Effector memory CD8-positive, alpha-beta T cell (primary cell): ENCODE results near the gene GLDC.
"Not testable (repeated sequence)": the region's sequence is repeated elsewhere in the genome, so short reads cannot be mapped to it uniquely, and the experiment has no call there.

Experiments
- ATAC-seq: fragments of 150-1000 bp; cut with Tn5 transposase; replicated peaks from 2 replicates; pipeline ENCODE4 v1.10.0; 2021; ENCODE audit warnings: mild to moderate bottlenecking, moderate library complexity
- DNase-seq, 3 experiments: peaks; one replicate each; pipeline ENCODE4 v3.0.0; 2021
- H3K27ac Mint-ChIP-seq, 2 donors: one replicate each; pipeline ENCODE4 v1.8.0; 2022; ENCODE audit warnings: mild to moderate bottlenecking in 2 of 2, mixed read lengths in 2 of 2, moderate library complexity in 2 of 2
- H3K27me3 Mint-ChIP-seq, 2 donors: one replicate each; pipeline ENCODE4 v1.8.0; 2022; ENCODE audit warnings: mixed read lengths in 2 of 2
- H3K36me3 Mint-ChIP-seq: one replicate; pipeline ENCODE4 v1.8.0; 2022; ENCODE audit warnings: mild to moderate bottlenecking, moderate library complexity, mixed read lengths; ENCODE audit not compliant: insufficient read depth
- H3K4me1 Mint-ChIP-seq, 2 donors: one replicate each; pipeline ENCODE4 v1.8.0; 2022; ENCODE audit warnings: low read depth in 2 of 2, mixed read lengths in 2 of 2
- H3K4me3 Mint-ChIP-seq, 2 donors: one replicate each; pipeline ENCODE4 v1.8.0; 2022; ENCODE audit warnings: mild to moderate bottlenecking in 2 of 2, mixed read lengths in 2 of 2, moderate library complexity in 2 of 2
- H3K9me3 Mint-ChIP-seq, 2 donors: one replicate each; pipeline ENCODE4 v1.8.0; 2022; ENCODE audit warnings: mixed read lengths in 2 of 2

GLDC gene

GRCh38 chr9:6646293-6646636 lies 736 bp upstream of the GLDC start:
- Mint-ChIP-seq H3K4me3 (peak overlapping the region; percentile 74 to 77), H3K27ac (peak overlapping the region in 1 of 2 donors; percentile 51), H3K4me1 (peaks cover 15 to 16% of the 10 kb centered on the region in 2 donors), H3K36me3 (peaks cover 6% of the 10 kb centered on the region), H3K9me3 (no peaks in the 10 kb centered on the region), H3K27me3 (peaks cover 62 to 73% of the 10 kb centered on the region in 2 donors)
- ATAC-seq (peak; percentile 10), DNase-seq (no peak)

- peak overlapping the region; percentile 73 to 81 for H3K4me3 Mint-ChIP-seq
- not testable (repeated sequence) for H3K27ac Mint-ChIP-seq, H3K9me3 Mint-ChIP-seq, H3K36me3 Mint-ChIP-seq
- H3K27me3 Mint-ChIP-seq = peaks cover 74 to 85% of the 10 kb centered on the region in 2 donors
- DNase-seq = peak in 2 of 3 experiments; percentile 3 to 5
- H3K4me1 Mint-ChIP-seq = peaks cover 15 to 16% of the 10 kb centered on the region in 2 donors
- peak; percentile 54 for ATAC-seq
Observed at GRCh38 chr9:6645105-6645354, 499 bp downstream of the GLDC start.

DNA sequence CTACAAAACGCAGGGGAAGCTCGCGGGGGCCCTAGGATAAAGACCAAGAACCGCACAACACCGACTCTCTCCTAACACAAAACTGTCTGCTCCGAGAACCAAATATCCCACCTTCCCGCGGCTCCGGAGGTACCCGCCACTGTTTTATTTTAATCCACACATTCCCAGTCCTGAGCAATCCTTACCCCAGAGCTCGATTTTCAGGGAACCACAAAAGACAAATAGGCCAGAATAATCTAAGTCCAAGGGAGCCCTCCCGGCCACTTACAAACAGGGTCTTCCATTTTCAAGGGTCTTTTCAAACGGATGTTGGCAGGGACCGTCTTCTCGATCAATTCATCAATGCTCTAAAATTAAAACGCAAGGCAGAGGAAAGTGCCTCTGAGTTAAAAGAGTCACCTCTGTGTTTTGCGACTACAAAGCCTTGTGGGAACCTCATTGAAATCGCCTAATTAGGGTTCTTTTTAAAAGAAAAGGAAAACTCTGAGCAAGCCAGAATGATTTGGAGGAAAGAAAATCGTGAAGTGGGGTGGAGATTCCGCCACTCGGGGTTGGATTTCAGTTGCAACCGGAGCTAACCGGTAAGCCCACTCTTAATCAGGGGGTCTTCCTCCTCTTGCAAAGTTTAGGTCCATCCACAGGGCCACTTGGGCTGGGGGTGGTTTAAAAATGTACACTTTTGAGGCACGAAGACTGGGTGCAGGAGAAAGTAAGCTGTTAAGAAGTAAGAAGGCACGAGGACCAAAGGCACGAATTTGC lies 1.0 kb downstream of the GLDC start:
- ATAC-seq (no peak), DNase-seq (no peak)
- H3K27me3 Mint-ChIP-seq = peaks cover 74 to 90% of the 10 kb centered on the region in 2 donors
- no peak overlapping the region for H3K27ac Mint-ChIP-seq
- peaks cover 15 to 16% of the 10 kb centered on the region in 2 donors for H3K4me1 Mint-ChIP-seq
- H3K9me3 Mint-ChIP-seq = no peaks in the 10 kb centered on the region
- peak overlapping the region; percentile 73 to 81 for H3K4me3 Mint-ChIP-seq
- peaks cover 6% of the 10 kb centered on the region for H3K36me3 Mint-ChIP-seq

GRCh38 chr9:6641961-6642360 lies 3.6 kb downstream of the GLDC start:
- Mint-ChIP-seq H3K27ac (no peak overlapping the region), H3K4me1 (peaks cover 15 to 16% of the 10 kb centered on the region in 2 donors), H3K36me3 (peaks cover 6% of the 10 kb centered on the region), H3K4me3 (no peak overlapping the region), H3K9me3 (no peaks in the 10 kb centered on the region), H3K27me3 (peaks cover 67 to 86% of the 10 kb centered on the region in 2 donors)
- DNase-seq = no peak
- ATAC-seq = no peak

DNA sequence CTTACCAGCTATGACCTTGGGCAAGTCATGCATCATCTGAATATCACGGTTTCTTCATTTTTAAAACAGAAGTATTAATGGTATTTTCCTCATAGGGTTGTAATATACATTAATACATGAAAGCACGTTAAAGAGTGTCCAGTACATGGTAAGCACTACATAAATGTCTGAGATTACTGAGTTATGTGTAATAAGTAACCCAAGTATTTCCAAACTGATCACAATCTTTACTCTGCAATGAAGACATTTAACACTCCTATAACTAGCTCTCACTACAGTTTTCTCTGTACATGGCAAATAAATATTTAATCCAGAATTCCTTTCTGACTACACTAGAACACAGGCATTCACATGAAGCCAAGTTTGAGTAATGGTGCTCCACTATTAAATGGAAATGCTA lies 4.0 kb downstream of the GLDC start:
- DNase-seq = no peak
- peaks cover 64 to 82% of the 10 kb centered on the region in 2 donors for H3K27me3 Mint-ChIP-seq
- H3K36me3 Mint-ChIP-seq = peaks cover 6% of the 10 kb centered on the region
- H3K27ac Mint-ChIP-seq = no peak overlapping the region
- H3K4me1 Mint-ChIP-seq = peaks cover 15 to 16% of the 10 kb centered on the region in 2 donors
- H3K4me3 Mint-ChIP-seq = no peak overlapping the region
- ATAC-seq = no peak
- H3K9me3 Mint-ChIP-seq = no peaks in the 10 kb centered on the region

DNA sequence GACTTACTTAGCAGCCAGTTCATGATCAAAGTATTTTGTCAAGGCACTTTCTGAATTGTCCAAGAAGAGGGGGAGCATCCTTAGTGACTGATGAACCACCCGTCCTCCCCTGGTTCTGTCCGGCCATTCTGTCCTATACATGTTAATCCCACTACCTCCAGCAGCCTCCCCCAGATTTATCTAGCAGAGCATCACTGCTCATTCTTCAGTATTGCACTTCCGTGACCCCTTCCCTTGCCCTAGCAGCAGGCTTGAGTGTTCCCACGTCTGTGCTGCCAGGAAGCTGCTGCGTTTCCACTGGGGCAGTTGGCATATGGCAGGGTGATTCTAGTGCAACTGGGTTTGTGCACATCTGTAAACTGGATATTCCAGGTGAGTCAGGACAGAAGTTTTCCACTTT lies 4.5 kb downstream of the GLDC start:
- DNase-seq = no peak
- peaks cover 60 to 77% of the 10 kb centered on the region in 2 donors for H3K27me3 Mint-ChIP-seq

GRCh38 chr9:6640268-6641051 lies 5.1 kb downstream of the GLDC start:
- peaks cover 54 to 71% of the 10 kb centered on the region in 2 donors for H3K27me3 Mint-ChIP-seq
- ATAC-seq (no peak), DNase-seq (no peak)
- H3K9me3 Mint-ChIP-seq = no peaks in the 10 kb centered on the region
- peaks cover 8 to 9% of the 10 kb centered on the region in 2 donors for H3K4me1 Mint-ChIP-seq
- no peak overlapping the region for H3K27ac Mint-ChIP-seq
- peaks cover 5% of the 10 kb centered on the region for H3K36me3 Mint-ChIP-seq
- no peak overlapping the region for H3K4me3 Mint-ChIP-seq

More for the DNA sequence above, 4.5 kb downstream of the GLDC start:
- peaks cover 5% of the 10 kb centered on the region for H3K36me3 Mint-ChIP-seq
- ATAC-seq = no peak
- no peak overlapping the region for H3K27ac Mint-ChIP-seq
- no peaks in the 10 kb centered on the region for H3K9me3 Mint-ChIP-seq
- H3K4me1 Mint-ChIP-seq = peaks cover 12% of the 10 kb centered on the region in 2 donors
- H3K4me3 Mint-ChIP-seq = no peak overlapping the region

DNA sequence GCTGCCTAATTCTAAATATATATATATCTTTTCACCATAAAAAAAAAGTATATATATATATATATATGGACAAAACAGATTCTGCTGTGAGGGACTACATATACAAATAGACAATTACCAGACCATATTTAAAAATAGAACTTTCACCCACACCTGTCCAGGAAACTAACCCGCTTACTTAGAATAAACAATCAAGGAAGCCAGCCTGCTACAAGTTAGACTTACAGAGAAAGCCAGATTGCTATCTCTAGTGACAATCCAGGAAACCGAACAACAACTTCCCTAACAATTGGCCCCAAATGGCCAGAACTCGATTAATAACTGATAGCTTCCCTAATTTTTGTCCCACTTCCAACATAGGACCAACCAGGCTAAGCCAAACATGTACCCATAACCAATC lies 5.9 kb downstream of the GLDC start:
- H3K9me3 Mint-ChIP-seq = no peaks in the 10 kb centered on the region
- peaks cover 3% of the 10 kb centered on the region for H3K36me3 Mint-ChIP-seq
- DNase-seq (no peak), ATAC-seq (no peak)
- H3K4me1 Mint-ChIP-seq = peaks cover 4 to 5% of the 10 kb centered on the region in 2 donors
- H3K4me3 Mint-ChIP-seq = no peak overlapping the region
- peaks cover 56 to 72% of the 10 kb centered on the region in 2 donors for H3K27me3 Mint-ChIP-seq
- no peak overlapping the region for H3K27ac Mint-ChIP-seq

DNA sequence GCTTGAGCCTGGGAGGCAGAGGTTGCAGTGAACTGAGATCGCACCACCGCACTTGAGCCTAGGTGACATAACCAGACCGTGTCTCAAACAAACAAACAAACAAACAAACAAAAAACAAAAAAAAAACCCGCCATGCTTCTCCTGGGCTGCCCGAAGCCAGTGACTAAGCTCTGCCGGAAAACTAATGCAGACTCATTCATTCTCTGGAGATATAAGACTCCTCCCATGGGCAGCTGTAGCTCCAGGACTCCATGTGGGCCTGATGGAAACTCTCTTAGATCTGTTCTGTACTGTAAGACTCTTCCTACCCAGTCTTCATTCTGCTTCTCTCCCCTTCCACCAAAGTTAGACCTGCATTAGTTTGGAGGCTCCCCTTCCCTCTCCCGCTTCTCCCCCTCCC lies 11.1 kb downstream of the GLDC start:
- no peak for ATAC-seq
- H3K36me3 Mint-ChIP-seq = peaks cover 2% of the 10 kb centered on the region
- H3K27ac Mint-ChIP-seq = no peak overlapping the region
- no peak overlapping the region for H3K4me3 Mint-ChIP-seq
- H3K9me3 Mint-ChIP-seq = no peaks in the 10 kb centered on the region
- DNase-seq = no peak
- H3K27me3 Mint-ChIP-seq = peaks cover 20 to 36% of the 10 kb centered on the region in 2 donors
- peaks cover 0 to 9% of the 10 kb centered on the region in 2 donors for H3K4me1 Mint-ChIP-seq

- ATAC-seq = no peak
- Mint-ChIP-seq H3K36me3 (peaks cover 2% of the 10 kb centered on the region), H3K4me3 (no peak overlapping the region), H3K27ac (no peak overlapping the region), H3K9me3 (no peaks in the 10 kb centered on the region), H3K4me1 (peaks cover 0 to 9% of the 10 kb centered on the region in 2 donors), H3K27me3 (peaks cover 11 to 25% of the 10 kb centered on the region in 2 donors)
- no peak for DNase-seq
Observed at GRCh38 chr9:6633378-6633777, 12.2 kb downstream of the GLDC start.

GRCh38 chr9:6632516-6633183 lies 12.9 kb downstream of the GLDC start:
- Mint-ChIP-seq H3K27me3 (peaks cover 7 to 27% of the 10 kb centered on the region in 2 donors), H3K36me3 (peaks cover 2% of the 10 kb centered on the region), H3K27ac (peak overlapping the region in 1 of 2 donors; percentile 3), H3K9me3 (no peaks in the 10 kb centered on the region), H3K4me3 (no peak overlapping the region), H3K4me1 (peaks cover 0 to 9% of the 10 kb centered on the region in 2 donors)
- ATAC-seq (no peak), DNase-seq (no peak)

DNA sequence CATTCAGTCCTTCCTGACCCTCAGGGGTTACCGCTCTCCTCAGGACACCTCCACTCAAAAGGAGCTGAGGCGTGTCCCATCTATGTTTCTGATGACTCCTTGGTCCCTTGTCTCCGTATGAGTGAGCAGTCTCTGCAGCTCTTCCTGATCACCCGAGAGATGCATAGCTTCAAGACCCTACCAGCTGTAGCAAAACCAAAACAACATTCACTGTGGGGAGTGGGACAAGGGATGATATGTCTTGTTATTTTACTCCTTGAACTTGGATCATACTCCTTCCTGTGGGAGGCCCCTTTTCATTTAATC lies 14.4 kb downstream of the GLDC start:
- Mint-ChIP-seq H3K27me3 (peaks cover 14 to 38% of the 10 kb centered on the region in 2 donors), H3K4me1 (peaks cover 0 to 9% of the 10 kb centered on the region in 2 donors), H3K36me3 (no peaks in the 10 kb centered on the region), H3K9me3 (no peaks in the 10 kb centered on the region), H3K27ac (no peak overlapping the region), H3K4me3 (peak overlapping the region in 1 of 2 donors; percentile 6)
- DNase-seq (no peak), ATAC-seq (no peak)

DNA sequence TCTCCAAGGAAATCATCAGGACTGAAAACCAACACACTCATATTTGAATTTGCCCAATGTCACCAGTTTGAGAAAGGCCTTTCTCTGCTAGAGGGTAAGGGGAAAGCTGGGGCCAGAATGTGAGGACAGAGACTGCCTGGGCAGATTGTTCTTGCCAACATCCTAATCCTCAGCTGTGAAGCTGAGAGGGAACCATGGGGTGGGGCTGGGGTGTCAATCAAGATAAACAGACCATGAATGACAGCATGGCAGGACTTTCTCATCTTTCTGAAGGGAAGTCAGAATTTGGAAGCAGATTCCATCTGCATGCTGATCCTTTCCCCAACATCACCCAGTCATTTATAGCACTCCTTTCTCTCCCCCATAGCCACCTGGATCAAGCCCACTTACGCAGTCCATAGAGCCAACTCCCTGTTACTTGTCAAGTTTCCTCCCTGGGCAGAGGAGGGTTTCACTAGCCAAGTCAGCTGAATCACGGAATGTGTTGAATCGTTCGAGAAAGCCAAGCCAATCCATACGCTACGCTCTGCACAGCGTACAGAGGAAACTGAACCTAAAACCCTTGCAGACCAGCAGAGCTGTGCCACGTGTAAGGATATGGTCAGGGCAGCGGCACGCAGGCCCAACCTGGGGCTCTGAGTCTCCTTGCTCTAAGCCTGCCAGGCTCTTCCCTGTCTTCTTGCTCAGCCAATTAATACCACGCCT lies 14.9 kb downstream of the GLDC start:
- peaks cover 0 to 9% of the 10 kb centered on the region in 2 donors for H3K4me1 Mint-ChIP-seq
- DNase-seq (peak in 1 of 3 experiments; percentile 6), ATAC-seq (no peak)
- no peaks in the 10 kb centered on the region for H3K36me3 Mint-ChIP-seq
- H3K4me3 Mint-ChIP-seq = peak overlapping the region in 1 of 2 donors; percentile 6
- no peak overlapping the region for H3K27ac Mint-ChIP-seq
- H3K9me3 Mint-ChIP-seq = no peaks in the 10 kb centered on the region
- H3K27me3 Mint-ChIP-seq = peaks cover 19 to 43% of the 10 kb centered on the region in 2 donors
